PFSK-1 (cell line): ENCODE data around the gene HSPG2.
A peak's percentile ranks its signal among the peaks of the same experiment; 100 is the strongest.

Experiments
- FOXP2 ChIP-seq: optimal IDR thresholded peaks from 2 replicates; pipeline ENCODE3; 2011; ENCODE audit warnings: borderline replicate concordance, control low read depth, inconsistent platforms; ENCODE audit not compliant: insufficient read depth; ENCODE audit errors: extremely low read length, extremely low read depth
- POLR2AphosphoS5 ChIP-seq: IDR thresholded peaks from 2 replicates; pipeline ENCODE4 v1.6.1; 2012; ENCODE audit warnings: low read depth, mild to moderate bottlenecking, control low read depth, low read length, moderate library complexity
- REST ChIP-seq, 2 experiments: IDR thresholded peaks; 2 replicates each; pipeline versions ENCODE4 v1.6.1 to v1.8.0; 2011 to 2012; ENCODE audit warnings: low read depth in 2 of 2, low read length in 2 of 2, control low read depth in 1 of 2, inconsistent platforms in 1 of 2, mild to moderate bottlenecking in 1 of 2, moderate library complexity in 1 of 2; ENCODE audit not compliant: insufficient read depth in 1 of 2
- SIN3A ChIP-seq: IDR thresholded peaks from 2 replicates; pipeline ENCODE4 v1.6.1; 2012; ENCODE audit warnings: mild to moderate bottlenecking, low read length, moderate library complexity, borderline replicate concordance; ENCODE audit not compliant: insufficient read depth
- TAF1 ChIP-seq: IDR thresholded peaks from 2 replicates; pipeline ENCODE4 v1.6.1; 2012; ENCODE audit warnings: low read length, control low read depth, borderline replicate concordance; ENCODE audit not compliant: insufficient read depth

GRCh38 chr1:21946836-21947587 lies 9.9 kb upstream of the HSPG2 start:
- TF ChIP-seq REST (IDR thresholded peaks at IDR 0.05; ENCODE audit: insufficient read depth in 1 of 2, low read depth in 2 of 2, low read length in 2 of 2), result no peak
- TF ChIP-seq POLR2AphosphoS5, result no peak
- TF ChIP-seq SIN3A, result no peak
- TF ChIP-seq TAF1, result no peak
- TF ChIP-seq FOXP2, result peak; percentile 96
